ENCODE measurements around the gene GRM1.

Gene GRM1

DNA sequence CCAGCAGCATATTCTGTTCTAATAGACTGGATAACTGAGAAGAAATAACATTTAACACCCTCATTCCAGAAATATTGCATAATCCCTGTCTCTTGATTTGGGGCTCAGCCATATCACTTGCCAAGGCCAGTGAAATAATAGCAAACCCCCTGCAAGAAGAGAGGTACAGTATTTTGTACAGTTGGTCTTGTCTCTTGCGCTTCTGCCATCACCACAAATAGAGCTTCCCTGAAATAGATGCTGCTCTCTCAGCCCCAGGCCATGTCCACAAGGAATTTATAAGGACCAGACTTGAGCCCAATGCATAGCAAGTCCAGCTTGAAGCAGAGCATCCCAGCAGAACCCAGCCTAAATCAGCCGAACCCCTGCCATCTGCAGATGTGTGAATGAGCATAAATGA is 254.0 kb downstream of the GRM1 start:
- DNase-seq, result no peak

DNA sequence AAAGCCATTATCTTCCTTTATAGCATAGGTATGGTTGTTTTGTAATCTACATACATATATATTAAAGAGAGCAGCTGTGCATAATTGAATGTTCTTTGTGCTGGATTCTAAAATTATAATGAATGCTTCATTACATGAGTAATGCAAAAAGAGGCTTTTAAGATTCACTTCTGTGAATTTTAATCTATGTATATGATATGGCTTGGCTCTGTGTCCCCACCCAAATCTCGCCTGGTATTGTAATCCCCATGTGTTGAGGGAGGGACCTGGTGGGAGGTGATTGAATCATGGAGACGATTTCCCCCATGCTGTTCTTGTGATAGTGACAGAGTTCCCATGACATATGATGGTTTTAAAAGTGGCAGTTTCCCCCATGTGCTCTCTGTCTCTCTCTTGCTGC is 255.4 kb downstream of the GRM1 start:
- no peak for DNase-seq

DNA sequence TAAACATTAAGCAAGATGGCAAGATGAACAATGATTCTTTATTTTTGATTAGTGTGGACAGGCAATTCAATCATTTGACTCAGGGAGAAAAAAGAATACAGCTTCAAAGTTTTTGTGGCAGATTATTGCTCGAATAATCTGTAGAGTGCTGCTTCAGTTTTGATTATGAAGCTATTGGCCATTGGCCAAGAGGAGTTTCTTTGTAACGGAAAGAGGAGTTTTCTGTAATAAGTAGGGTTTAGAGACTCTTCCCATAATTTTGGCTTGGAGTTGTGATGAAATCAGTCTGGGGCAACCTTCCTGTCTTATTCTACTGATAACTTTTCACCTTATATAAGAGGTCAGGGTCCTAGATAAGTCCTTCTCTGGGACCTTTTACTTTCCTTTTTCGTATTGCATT is 258.1 kb downstream of the GRM1 start:
- no peak for DNase-seq

DNA sequence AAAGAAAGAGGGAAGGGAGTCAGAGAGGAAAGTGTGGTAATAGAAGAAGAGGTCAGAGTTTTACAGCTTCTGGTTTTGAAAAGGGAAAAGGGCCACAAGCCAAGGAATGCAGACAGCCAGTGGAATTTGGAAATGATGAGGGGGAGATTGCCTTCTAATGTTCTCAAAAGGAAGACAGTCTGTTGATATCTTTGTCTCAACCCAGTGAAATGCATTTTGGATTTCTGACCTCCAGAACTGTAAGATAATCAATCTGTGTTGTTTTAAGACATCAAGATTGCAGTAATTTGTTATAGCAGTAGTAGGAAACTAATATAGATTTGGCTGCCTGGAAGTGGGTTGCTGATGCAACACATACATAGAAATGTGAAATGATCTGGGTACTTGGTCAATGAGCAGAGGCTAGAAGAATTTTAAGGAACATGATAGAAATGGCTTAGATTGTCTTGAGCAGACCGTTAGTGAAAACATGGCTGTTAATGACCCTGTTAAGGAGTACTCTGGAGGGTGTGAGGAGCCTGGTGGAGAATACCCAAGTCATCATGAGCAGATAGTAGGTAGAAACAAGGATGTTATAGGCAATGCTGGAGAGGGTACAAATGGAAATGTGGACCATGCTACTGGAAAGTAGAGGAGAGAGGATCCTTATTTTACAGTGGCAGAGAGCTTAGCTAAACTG is 259.0 kb downstream of the GRM1 start:
- DNase-seq, result no peak

DNA sequence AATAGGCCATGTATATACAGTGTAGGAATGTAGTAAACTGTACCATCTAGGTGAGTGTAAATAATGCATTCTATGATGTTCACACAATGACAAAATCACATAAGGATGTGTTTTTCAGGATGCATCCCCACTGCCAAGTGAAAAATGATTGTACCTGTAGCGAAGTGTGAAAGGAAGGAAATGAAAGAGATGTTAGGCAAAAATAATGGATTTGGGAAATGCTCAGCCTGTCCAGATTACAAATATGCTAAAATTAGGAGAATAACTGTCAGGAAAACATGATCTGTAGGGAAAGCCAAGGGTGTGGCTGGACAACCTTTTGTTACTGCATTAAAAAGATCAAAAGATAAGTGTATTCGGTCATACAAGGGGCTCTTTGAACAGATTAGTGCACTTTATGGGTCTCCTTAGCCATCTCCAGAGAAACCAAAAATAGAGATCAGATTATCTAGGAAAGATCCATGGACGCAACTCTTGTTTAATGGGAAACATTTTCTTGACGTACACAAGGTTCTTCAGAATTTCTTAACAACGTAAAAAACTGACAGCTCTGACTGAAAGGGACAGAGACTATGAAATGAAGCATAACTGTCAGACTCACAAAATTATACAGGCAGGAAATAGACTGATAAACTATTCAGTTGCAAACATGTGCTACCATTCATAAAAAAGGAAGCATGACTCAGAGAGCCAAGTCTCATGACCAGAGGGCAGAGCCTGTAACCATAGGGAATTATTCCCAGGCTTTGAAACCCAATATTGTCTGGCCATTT is 261.1 kb downstream of the GRM1 start:
- no peak for DNase-seq

DNA sequence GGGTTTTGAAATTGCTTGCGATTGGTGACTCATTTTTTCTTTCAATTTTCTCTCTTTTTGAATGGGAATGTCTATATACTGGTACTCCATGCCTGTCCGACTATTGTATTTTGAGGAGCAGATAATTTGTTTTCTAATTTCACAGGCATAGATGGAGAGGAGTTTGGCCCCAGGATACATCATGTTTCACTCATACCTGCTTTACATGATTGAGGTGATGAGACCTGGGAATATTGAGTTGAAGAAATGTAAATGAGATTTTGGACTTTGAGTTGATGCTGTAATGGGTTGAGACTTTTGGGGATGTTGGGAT is 261.7 kb downstream of the GRM1 start:
- DNase-seq, result no peak

DNA sequence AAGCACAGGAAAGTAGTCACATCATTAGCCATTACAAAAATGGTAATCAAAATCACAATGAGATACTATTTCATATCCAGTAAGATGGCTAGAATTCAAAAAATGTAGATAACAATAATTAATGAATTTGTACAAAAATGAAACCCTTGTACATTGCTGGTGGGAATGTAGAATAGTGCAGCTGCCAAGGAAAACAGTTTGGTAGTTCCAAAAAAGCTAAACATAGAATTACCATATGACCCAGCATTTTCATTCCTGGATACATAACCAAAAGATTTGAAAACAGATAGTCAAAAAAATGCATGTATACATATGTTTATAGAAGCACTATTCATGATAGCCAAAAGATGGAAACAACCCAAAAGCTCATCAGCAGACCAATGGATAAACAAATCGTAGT is 263.6 kb downstream of the GRM1 start:
- no peak for DNase-seq

DNA sequence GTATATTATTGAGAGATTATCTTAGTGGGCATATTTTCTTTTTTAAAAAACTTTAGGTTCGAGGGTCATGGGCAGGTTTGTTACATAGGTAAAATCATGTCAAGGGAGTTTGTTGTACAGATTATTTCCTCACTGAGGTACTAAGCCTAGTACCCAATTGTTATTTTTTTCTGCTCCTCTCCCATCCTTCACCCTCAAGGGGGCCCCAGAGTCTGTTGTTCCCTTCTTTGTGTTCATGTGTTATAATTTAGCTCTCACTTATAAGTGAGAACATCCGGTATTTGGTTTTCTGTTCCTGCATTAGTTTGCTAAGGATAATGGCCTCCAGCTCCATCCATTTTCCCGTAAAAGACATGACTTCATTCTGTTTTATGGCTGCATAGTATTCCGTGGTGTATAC is 266.8 kb downstream of the GRM1 start:
- no peak for DNase-seq

DNA sequence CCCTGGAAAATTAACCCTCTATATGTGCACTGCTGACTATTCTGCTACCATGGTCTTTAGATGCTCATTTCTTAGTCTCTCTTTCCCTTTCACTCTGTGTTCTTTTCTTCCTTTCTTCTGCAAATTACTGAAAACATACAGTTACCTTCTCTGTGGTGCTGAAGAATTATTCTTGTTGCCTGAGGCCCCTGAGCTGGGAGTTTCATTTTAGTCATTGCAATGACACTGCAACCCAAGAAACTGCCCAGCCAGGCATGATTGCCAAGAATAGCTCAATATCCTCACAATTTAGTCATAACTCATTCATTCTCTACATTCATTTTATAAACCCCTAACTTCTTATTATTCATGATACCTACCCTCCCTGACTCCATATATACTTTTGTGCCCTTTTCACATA is 269.0 kb downstream of the GRM1 start:
- no peak for DNase-seq

DNA sequence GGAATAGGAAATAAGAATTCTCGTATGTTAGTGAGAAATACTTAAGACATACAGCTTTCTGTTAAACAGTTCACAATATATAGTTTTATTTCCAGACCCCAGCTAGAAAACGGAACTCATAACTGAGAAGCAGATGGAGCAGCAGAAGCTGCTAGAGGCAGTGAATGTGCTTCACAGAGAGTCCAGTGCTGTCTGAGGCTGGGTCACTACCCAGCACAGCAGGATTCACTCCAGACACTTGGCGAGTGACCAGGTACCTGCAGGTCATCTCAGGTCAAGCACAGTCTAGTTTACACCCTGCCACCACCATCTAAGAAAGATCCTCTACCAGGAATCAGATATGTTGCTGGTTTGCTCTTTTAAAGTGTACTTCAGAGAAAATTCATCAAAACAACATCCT is 271.7 kb downstream of the GRM1 start:
- no peak for DNase-seq

DNA sequence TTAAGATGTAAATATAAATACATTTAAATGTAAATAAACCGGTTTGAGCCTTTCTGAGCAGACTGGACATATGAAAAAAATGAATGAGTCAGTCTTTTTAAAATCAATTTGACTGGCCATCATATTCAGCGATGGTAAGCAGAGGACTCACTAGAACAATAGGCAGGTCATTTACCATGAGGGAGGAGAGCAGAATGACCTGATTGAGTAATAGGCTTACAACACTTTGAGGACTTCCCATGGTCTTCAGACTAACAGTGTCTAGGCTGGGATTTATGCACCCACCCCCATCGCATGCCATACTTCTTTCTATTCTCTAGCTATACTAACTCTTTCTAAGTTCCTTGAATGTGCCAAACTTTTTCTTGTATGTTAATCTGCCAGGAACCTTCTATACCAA is 272.9 kb downstream of the GRM1 start:
- DNase-seq, result no peak

DNA sequence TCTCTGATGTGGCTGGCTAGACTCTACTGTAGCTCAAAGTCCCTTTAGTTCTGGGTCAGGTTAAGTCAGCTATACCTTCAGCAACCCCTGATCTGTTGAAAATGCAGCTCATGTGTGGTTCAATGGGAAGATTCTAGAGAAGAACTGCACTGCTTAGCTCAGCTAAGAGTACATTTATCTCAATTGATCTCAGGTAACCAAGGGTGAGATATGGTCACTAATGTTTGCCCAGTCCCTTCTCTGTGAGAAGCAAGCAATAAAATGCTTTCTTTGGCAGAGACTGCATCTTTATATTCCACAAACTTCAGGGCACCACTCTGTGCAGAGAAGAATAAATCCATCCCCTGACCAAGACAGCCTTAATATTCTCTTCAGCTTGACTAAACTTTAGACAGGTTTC is 274.1 kb downstream of the GRM1 start:
- no peak for DNase-seq

DNA sequence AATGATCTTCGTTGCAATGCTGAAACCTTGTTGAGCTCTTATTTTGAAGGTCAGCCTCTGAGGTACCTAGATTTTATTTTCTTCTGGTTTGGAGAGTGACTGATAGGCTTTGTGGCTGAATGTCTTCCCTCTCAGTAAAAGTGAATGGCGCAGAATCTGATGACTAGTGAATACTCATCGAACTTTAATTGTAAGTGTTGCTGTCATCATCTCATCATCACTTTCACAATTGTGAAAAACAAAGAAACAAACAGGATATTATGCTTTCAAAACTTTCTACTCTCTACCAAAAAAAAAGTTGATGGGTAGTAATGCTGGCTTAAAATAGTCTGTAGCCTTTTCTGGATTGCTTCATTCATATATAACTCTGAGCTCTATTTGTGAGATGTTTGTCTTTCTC is 275.3 kb downstream of the GRM1 start:
- DNase-seq, result no peak

DNA sequence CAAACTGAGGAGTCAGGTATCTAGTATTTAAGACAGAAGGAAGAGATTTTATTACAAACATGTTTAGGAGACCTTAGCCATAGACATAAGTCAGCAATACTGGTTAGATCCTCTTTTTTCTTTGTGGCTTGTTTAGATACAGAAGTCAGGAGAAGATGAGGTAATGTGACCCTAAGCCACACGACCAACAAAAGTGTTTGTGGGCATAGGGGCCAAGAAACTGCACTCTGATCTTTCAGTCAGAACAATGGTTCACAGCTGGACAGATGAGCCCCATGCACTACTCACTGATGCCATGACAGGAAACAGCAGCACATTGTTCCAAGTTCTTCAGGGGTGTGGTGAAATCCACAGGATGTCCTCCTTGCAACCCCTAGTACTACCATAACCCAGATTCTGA is 276.2 kb downstream of the GRM1 start:
- DNase-seq, result no peak

DNA sequence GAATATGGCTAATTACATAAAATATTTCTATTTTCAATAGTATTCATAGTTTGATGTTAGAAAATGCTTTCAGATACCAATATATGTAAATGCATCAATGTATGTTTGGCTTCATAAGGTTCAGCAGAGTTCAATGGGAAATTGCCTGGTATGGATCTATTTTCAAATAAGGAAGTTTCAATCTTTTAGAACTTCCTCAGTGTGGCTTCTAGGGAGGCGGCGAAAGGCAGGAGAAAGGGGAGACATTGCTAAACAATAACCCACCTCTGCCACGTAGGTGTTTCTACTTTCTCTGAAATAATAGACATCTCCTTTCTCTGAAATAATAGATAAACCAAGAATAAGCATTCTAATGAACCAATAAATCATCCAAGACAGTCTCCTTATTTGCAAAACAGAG is 277.1 kb downstream of the GRM1 start:
- no peak for DNase-seq

DNA sequence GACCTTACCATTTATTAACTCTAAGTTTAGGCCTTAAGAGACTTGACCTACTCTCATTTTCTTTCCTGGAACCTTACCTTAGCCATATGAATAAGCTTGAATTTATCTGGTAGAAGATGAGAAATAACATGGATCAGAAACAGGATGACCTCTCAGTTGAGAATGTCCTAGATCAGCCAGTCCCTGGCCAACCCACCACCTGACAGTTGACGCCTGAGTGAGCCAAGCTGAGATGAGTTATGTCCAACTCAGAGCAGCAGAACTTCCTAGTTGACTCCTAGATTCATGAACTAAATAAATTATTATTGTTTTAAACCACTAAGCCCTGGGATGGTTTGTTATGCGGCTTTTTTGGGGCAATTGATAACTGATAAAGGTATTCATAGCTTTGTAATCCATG is 281.8 kb downstream of the GRM1 start:
- DNase-seq, result no peak

DNA sequence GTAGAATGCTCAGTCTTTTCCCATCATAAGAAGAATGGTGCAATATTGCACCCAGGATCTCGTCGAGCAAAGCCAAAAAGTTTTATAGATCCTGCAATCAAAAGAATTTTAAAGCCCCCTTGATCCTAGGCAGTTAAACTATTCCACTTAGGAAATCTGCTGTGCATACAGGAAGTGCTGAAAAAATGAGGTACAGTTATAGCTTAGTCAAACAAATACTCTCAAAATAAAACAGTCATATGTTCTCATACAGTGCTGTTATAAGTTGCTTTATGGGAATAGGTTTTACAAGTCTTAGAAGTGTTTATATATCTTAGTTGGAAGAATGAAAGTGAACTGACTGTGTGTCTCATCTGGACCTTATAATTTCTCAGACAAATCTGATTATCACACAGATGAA is 282.2 kb downstream of the GRM1 start:
- no peak for DNase-seq

DNA sequence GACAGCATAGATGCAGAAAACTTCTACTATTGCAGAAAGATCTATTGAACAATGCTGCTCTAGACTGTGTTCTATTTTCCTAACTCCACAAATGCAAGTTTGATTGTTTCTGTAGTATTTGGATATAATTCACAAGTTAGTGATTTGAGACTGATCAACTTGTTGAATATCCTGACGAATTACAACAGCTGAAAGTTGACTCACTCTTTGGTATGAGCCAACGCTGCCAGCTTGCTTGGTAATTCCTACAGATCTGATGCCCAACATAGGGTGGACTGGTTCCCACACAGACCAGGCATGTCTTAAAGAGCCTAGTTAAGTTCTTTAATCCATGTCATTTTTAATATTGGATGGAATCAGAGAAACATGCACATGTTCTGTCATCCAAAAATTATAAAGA is 283.7 kb downstream of the GRM1 start:
- no peak for DNase-seq

DNA sequence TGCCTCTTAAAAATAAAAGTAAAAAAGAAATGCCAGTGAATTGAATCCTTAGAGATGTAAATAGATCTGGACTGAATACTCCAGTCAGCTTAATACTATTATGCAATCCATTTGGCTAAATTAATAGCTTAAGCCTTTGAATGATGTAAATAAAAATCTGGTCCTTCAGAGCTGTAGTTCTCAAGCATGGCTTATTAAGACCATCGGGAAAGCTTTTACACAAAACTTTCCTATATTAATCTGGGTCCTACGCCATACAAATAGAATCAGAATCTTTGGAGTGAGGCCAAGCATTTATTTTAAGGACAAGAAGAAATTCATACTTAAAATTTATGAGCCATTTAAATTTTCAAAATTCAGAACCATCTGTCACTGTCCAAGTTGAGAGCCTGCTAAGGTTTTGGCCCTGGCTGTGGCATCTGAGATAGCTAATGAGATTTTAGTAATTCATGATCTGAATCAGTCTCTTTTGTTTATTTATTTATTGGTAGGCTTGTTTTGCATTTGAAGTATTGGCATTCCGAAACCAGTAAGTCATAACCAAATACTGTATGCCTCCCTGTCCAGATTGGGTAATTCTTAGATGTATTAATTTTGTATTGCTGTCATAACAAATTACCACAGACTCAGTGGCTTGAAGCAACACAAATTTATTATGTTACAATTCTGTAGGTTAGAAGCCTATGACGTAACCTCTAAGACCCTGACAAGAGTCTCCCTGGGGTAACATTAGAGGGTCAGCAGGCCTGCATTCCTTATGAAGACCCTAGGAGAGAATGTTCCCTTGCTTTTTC is 286.7 kb downstream of the GRM1 start:
- DNase-seq, result no peak

DNA sequence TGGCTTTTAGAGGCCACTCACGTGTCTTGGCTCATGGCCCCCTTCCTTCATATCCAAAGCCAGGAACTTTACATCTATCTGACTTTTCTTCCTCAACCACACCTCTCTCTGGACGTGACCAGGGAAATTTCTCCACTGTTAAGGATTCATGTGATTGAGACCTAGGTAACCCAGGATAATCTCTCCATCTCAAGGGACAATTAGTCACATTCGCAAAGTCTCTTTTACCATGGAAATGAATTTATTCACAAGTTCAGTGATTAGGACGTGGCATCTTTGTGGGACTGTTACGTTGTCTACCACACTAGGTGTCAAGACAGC is 287.3 kb downstream of the GRM1 start:
- DNase-seq, result no peak

DNA sequence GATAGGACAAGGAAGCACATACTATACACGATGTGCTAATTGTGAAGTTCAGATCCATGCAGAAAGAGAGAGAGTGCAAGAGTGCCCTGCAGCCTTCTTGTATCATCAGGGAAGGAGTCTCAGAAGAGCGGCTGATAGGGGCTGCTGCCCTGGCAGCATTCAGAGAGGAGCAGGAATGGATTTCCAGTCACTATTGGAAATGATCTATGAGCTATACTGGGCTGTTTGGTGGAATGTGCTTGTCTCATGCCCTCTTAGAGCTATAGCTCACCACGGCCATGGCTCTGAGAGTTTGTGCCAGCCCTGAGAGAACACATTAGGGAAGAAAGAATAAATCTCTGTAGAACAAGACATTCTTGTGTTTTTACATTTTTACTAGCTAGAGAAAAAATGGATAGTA is 302.2 kb downstream of the GRM1 start:
- no peak for DNase-seq

DNA sequence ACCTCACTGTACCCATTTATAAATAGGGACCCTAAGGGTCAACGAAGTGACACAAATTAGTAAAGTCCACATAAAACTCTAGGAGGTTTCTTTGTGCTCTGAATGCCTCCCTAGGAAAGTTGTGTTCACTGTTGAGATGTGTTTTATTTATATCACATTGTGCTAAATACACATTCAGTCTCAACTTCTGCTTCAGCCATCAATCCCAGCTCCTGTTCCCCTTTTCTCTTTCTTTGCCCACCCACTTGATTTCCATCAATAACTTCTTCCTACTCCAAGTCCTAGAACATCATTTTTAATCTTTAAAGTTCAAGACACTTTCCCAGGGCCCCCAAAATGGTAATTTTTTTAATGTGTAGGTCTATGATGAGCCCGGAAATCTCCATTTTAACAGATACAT is 306.5 kb downstream of the GRM1 start:
- no peak for DNase-seq

DNA sequence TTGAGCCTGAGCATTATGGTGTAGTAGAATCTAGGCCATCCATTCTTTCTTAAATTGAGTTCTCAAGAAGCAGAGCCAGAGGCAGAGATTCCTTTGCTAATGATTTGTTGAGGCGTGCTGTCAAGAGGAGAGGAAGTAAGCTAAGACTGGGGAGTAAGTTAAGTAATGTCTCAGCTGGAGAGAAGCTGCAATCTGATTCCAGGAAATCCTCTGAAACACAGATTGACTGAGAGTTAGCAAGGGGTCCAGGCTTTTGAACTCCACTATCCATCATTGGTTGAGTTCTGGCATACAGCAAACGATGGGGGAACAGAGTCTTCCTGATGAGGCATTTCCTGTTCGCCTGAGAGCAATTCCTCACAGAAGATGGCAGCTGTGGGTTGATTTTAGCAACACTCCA is 307.3 kb downstream of the GRM1 start:
- no peak for DNase-seq

DNA sequence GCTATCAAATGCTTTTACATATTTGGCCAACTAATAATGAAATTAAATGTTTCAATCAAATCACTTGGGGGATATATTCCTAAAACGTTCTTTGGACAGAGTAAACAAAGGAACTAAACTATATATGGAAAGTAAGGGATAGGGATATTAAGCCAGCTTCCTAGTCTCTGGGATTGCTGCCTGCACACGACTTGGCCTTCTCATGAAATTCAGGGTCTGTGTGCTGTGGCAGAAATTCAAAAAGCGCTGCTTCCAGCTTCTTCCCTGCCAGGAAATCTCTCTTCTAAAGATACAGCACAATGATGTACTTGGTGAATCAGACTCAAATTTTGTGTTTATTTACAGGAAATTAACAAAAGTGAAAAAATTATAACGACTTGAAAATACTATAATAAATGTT is 308.5 kb downstream of the GRM1 start:
- DNase-seq, result no peak

DNA sequence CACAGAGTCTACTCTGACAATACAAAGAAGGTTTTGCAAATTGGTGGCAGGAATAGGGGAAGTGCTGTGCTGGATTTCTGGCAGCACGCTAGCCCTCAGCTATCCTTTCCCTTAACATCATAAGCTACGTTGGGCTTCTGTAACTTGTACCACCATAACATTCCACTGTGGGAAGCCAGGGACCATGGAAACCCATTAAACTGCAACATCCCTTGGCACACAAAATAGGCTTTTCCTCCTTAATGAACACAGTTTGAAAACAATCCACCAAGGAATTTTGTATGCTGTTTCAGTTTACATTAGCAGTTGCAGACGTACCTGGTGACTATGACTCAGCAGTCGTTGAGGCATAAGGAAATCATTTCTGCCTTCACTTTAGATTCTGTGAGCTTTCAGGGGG is 310.9 kb downstream of the GRM1 start:
- no peak for DNase-seq

Measured in NCI-H1417 treated with DMSO at 0.1 percent for 48 hours (cell line).